HEK293 (cell line): ENCODE measurements around the gene PRLR.

Experiments used
- CTCF ChIA-PET: fragments of 350-600 bp; formaldehyde crosslinking; extraction: SDS; loops from one replicate; lab custom pipeline; 2021; ENCODE audit warnings: antibody characterized with exemption; lab: Yijun Ruan, JAX
- POLR2A ChIA-PET: fragments of 300-600 bp; formaldehyde crosslinking; extraction: SDS; loops from one replicate; lab custom pipeline; 2020; ENCODE audit warnings: antibody characterized with exemption, inconsistent platforms; lab: Yijun Ruan, JAX
- H3K27ac ChIP-seq: fragments of 200-500 bp; sonication (Bioruptor generic); 2 replicates; pipeline ENCODE4 v1.5.1; 2014; ENCODE audit warnings: low read depth, low read length, control low read depth, inconsistent platforms; ENCODE audit errors: extremely low read depth
- H3K36me3 ChIP-seq, 2 experiments: fragments of 200-500 bp in 1 of 2; sonication (Bioruptor generic) in 1 of 2; 1 replicate in 1 of 2; 2 replicates in 1 of 2; pipeline ENCODE4 v1.5.1; 2014 to 2017; ENCODE audit warnings: inconsistent platforms in 2 of 2, low read length in 2 of 2; ENCODE audit not compliant: control insufficient read depth in 2 of 2, insufficient read depth in 1 of 2
- H3K4me1 ChIP-seq: fragments of 200-500 bp; sonication (Bioruptor generic); 2 replicates; pipeline ENCODE4 v1.5.1; 2014; ENCODE audit warnings: mild to moderate bottlenecking, low read length, inconsistent platforms; ENCODE audit not compliant: control insufficient read depth, insufficient read depth
- H3K4me3 ChIP-seq: 2 replicates; pipeline ENCODE4 v1.5.1; 2011; ENCODE audit warnings: low read depth, mild to moderate bottlenecking, control low read depth, low read length, moderate library complexity
- H3K9me3 ChIP-seq: fragments of 200-500 bp; sonication (Bioruptor generic); 2 replicates; pipeline ENCODE4 v1.5.1; 2014; ENCODE audit warnings: low read depth, low read length, inconsistent platforms; ENCODE audit not compliant: control insufficient read depth, insufficient read depth
- GFI1B ChIP-seq: fragments of 450-650 bp; formaldehyde crosslinking; IDR thresholded peaks from 2 replicates; pipeline ENCODE4 v1.5.1; 2016; ENCODE audit warnings: missing biosample characterization, missing genetic modification characterization
- HOXA7 ChIP-seq: sonication (generic); formaldehyde crosslinking; IDR thresholded peaks from 2 replicates; pipeline ENCODE4 v1.8.1; 2022; ENCODE audit warnings: missing genetic modification reagents, borderline replicate concordance
- KLF17 ChIP-seq: fragments of 450-650 bp; formaldehyde crosslinking; IDR thresholded peaks from 2 replicates; pipeline ENCODE4 v1.5.1; 2016; ENCODE audit warnings: missing biosample characterization, missing genetic modification characterization
- MEIS1 ChIP-seq: sonication (generic); formaldehyde crosslinking; IDR thresholded peaks from 2 replicates; pipeline ENCODE4 v1.8.1; 2022; ENCODE audit warnings: missing genetic modification reagents, mild to moderate bottlenecking, borderline replicate concordance
- OVOL3 ChIP-seq: fragments of 450-650 bp; formaldehyde crosslinking; IDR thresholded peaks from 2 replicates; pipeline ENCODE4 v1.5.1; 2016; ENCODE audit warnings: missing biosample characterization, missing genetic modification characterization
- SCRT1 ChIP-seq: fragments of 450-650 bp; formaldehyde crosslinking; IDR thresholded peaks from 2 replicates; pipeline ENCODE4 v1.5.1; 2016; ENCODE audit warnings: missing biosample characterization, missing genetic modification characterization, borderline replicate concordance
- ZFP41 ChIP-seq: fragments of 450-650 bp; formaldehyde crosslinking; IDR thresholded peaks from 2 replicates; pipeline ENCODE4 v1.5.1; 2016; ENCODE audit warnings: missing biosample characterization, missing genetic modification characterization, borderline replicate concordance
- ZFP69B ChIP-seq: fragments of 450-650 bp; formaldehyde crosslinking; IDR thresholded peaks from 2 replicates; pipeline ENCODE4 v1.5.1; 2016; ENCODE audit warnings: missing biosample characterization, missing genetic modification characterization
- ZNF112 ChIP-seq: fragments of 450-650 bp; formaldehyde crosslinking; IDR thresholded peaks from 2 replicates; pipeline ENCODE4 v1.5.0; 2017; ENCODE audit warnings: missing biosample characterization, missing genetic modification characterization
- ZNF121 ChIP-seq: fragments of 450-650 bp; formaldehyde crosslinking; IDR thresholded peaks from 2 replicates; pipeline ENCODE4 v1.5.1; 2016; ENCODE audit warnings: missing biosample characterization, missing genetic modification characterization
- ZNF174 ChIP-seq: fragments of 450-650 bp; formaldehyde crosslinking; IDR thresholded peaks from 2 replicates; pipeline ENCODE4 v1.5.0; 2017; ENCODE audit warnings: missing biosample characterization, mild to moderate bottlenecking, missing genetic modification characterization
- ZNF202 ChIP-seq: fragments of 450-650 bp; formaldehyde crosslinking; IDR thresholded peaks from 2 replicates; pipeline ENCODE4 v1.5.1; 2016; ENCODE audit warnings: missing biosample characterization, missing genetic modification characterization, borderline replicate concordance
- ZNF211 ChIP-seq: fragments of 450-650 bp; formaldehyde crosslinking; IDR thresholded peaks from 2 replicates; pipeline ENCODE4 v1.5.1; 2016; ENCODE audit warnings: low read depth, missing biosample characterization, missing genetic modification characterization
- ZNF362 ChIP-seq: fragments of 450-650 bp; formaldehyde crosslinking; IDR thresholded peaks from 2 replicates; pipeline ENCODE4 v1.5.1; 2016; ENCODE audit warnings: missing biosample characterization, missing genetic modification characterization
- ZNF416 ChIP-seq: fragments of 450-650 bp; formaldehyde crosslinking; IDR thresholded peaks from 2 replicates; pipeline ENCODE4 v1.5.1; 2016; ENCODE audit warnings: missing biosample characterization, missing genetic modification characterization
- ZNF423 ChIP-seq: fragments of 450-650 bp; formaldehyde crosslinking; IDR thresholded peaks from 2 replicates; pipeline ENCODE4 v1.5.1; 2016; ENCODE audit warnings: missing biosample characterization, missing genetic modification characterization
- ZNF514 ChIP-seq: fragments of 450-650 bp; formaldehyde crosslinking; IDR thresholded peaks from 2 replicates; pipeline ENCODE4 v1.5.1; 2016; ENCODE audit warnings: missing biosample characterization, missing genetic modification characterization
- ZNF596 ChIP-seq: fragments of 450-650 bp; IDR thresholded peaks from 2 replicates; pipeline ENCODE4 v1.5.0; 2018; ENCODE audit warnings: missing biosample characterization, mild to moderate bottlenecking, missing genetic modification characterization, moderate library complexity
- ZNF658 ChIP-seq: fragments of 450-650 bp; formaldehyde crosslinking; IDR thresholded peaks from 2 replicates; pipeline ENCODE4; 2016; ENCODE audit warnings: missing biosample characterization, missing genetic modification characterization
- ZNF670 ChIP-seq: fragments of 450-650 bp; formaldehyde crosslinking; IDR thresholded peaks from 2 replicates; pipeline ENCODE4 v1.5.1; 2016; ENCODE audit warnings: missing biosample characterization, missing genetic modification characterization, low read depth
- ZNF776 ChIP-seq: fragments of 450-650 bp; formaldehyde crosslinking; IDR thresholded peaks from 2 replicates; pipeline ENCODE4 v1.5.0; 2017; ENCODE audit warnings: missing biosample characterization, missing genetic modification characterization, borderline replicate concordance
- ZNF785 ChIP-seq: fragments of 450-650 bp; formaldehyde crosslinking; IDR thresholded peaks from 2 replicates; pipeline ENCODE4 v1.5.1; 2016; ENCODE audit warnings: missing biosample characterization, missing genetic modification characterization
- ZNF792 ChIP-seq: fragments of 450-650 bp; formaldehyde crosslinking; IDR thresholded peaks from 2 replicates; pipeline ENCODE4 v1.5.1; 2016; ENCODE audit warnings: missing biosample characterization, missing genetic modification characterization

Gene PRLR

DNA sequence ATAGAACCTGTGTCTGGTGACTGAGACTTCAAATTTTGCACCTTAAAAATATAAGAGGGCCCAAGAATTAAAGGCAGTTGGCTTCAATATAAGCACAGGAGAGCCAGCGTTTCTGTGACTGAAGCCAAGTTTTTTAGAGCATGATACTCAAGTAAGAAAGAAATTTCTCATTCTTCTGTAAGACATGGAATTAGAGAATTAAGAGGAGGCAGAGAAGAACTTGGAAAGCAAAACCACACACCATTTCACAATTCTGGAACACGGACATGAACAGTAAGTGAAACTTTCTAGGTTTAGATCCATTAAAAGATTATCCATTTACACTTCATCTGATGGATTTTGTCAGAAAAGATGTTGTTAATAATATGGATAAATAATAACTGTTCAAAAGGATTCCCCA is 173.6 kb downstream of the PRLR start:
- POLR2A ChIA-PET, result no interaction called here
- TF ChIP-seq ZFP69B (tag by site-specific recombination), result no peak
- no peak for TF ChIP-seq ZNF514 (tag by site-specific recombination)
- no peak for TF ChIP-seq ZNF202 (tag by site-specific recombination)
- no peak for TF ChIP-seq ZNF596 (tag by site-specific recombination)
- no peak for TF ChIP-seq ZNF211 (tag by site-specific recombination)
- no peak for TF ChIP-seq HOXA7 (CRISPR knock-in tag)
- TF ChIP-seq OVOL3 (tag by site-specific recombination), result no peak
- no peak for TF ChIP-seq ZNF792 (tag by site-specific recombination)
- no peak for TF ChIP-seq KLF17 (tag by site-specific recombination)
- CTCF ChIA-PET, result interaction anchor here (0.6 kb wide), 1 partner anchor 692 kb away, joined by 4 read pairs; no protein-coding TSS in a partner anchor

DNA sequence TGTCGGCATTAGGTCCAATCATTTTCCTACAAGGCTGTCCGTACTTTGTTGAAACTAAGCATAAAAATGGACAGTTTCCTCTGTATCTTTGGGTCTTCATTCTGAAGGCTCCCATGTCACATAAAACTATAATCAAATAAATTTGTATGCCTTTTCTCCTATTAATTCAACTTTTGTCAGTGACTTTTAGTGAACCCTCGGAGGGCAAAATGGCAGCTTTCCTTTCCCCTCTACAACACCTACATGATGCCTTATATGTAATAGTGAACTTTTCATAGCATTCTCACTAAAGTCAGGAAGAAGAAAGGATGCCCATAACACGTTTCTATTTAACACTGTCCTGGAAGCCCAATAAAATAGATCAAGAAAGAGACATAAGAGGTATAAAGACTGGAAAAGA is 177.4 kb downstream of the PRLR start:
- Histone ChIP-seq H3K36me3 (no peaks in the 10 kb centered on the region), H3K9me3 (no peaks in the 10 kb centered on the region), H3K4me1 (no peaks in the 10 kb centered on the region), H3K27ac (no peak overlapping the region), H3K4me3 (no peak overlapping the region)
- TF ChIP-seq ZNF776 (tag by site-specific recombination) (no peak), MEIS1 (CRISPR knock-in tag) (no peak), ZNF121 (tag by site-specific recombination) (no peak), ZNF670 (tag by site-specific recombination) (no peak), ZNF362 (tag by site-specific recombination) (no peak), ZNF416 (no peak), ZNF423 (tag by site-specific recombination) (no peak), SCRT1 (tag by site-specific recombination) (no peak), ZNF785 (tag by site-specific recombination) (no peak), ZNF658 (tag by site-specific recombination) (no peak)
- POLR2A ChIA-PET, result no interaction called here
- CTCF ChIA-PET, result no interaction called here

More for the DNA sequence above, 173.6 kb downstream of the PRLR start:
- Histone ChIP-seq H3K27ac (no peak overlapping the region), H3K36me3 (no peaks in the 10 kb centered on the region), H3K4me3 (no peak overlapping the region), H3K9me3 (no peaks in the 10 kb centered on the region), H3K4me1 (no peaks in the 10 kb centered on the region)

DNA sequence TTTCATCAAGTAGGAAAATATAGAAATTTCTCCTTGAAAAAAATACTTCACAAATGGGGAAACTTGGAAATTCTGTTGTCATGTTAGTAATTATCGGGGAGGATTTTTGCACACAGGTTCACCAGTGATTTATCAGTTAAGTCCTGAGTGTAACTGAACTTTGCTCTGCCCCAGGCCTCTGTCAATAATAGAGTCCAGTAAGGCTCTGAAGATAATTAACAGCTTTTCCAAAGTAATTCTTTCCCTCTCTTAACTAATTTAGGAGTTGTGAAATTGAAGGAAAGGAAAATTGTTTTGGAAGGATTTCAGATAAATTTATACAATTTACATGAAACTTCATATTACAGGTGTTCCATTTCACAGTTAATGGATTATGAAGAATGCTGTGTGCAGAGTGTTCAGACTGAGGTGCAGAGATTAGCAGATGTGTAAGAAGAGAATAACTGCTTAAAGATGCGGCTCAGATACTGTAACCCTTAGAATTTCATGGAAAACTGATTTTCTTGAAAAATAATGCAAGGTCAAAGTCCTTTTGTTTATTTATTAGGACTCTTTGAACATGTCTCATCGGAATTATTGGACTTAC is 179.7 kb downstream of the PRLR start:
- Histone ChIP-seq H3K27ac (no peak overlapping the region), H3K4me3 (no peak overlapping the region), H3K9me3 (no peaks in the 10 kb centered on the region), H3K4me1 (no peaks in the 10 kb centered on the region), H3K36me3 (no peaks in the 10 kb centered on the region)
- POLR2A ChIA-PET, result no interaction called here
- CTCF ChIA-PET, result no interaction called here
- TF ChIP-seq ZNF174 (tag by site-specific recombination) (no peak), MEIS1 (CRISPR knock-in tag) (no peak), ZFP41 (tag by site-specific recombination) (no peak), ZNF112 (tag by site-specific recombination) (no peak), GFI1B (no peak)
